A673 (cell line): ENCODE results near the gene FOXN3.

Experiments
- EZH2 ChIP-seq: fragments of 200-600 bp; sonication (generic); IDR thresholded peaks from 2 replicates; pipeline ENCODE4 v1.6.1; 2017; ENCODE audit warnings: borderline replicate concordance, low read depth, mild to moderate bottlenecking, mixed read lengths, antibody characterized with exemption, low read length; ENCODE audit not compliant: poor library complexity, severe bottlenecking
- TF ChIP-seq, protein P1 (sequence below): fragments of 300-800, 200-600 bp; sonication (generic); conservative IDR thresholded peaks from 2 replicates; pipeline ENCODE4 v1.5.1; 2017; ENCODE audit warnings: low read depth, mild to moderate bottlenecking, antibody characterized with exemption, low read length, moderate library complexity, mixed read lengths

DNA sequence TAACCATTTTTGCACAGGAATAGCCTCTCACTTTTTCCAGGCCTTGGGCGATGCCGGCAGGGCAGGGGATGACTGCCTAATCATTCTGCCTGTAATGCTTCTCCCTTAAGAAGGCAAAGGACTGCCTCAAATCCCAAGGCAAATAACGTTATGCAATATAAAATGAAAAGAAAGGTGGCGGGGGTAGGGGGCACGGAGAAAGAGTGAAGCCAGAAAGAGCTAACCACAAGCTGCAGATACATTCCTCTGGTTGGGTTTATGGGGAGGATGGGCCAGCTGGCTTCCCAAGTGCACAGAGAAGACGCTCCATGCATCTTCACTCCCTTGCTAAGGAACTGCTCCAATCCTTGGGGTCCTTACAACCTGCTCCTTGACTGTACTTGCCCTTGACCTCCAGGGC, 229.5 kb downstream of the FOXN3 start:
- TF ChIP-seq, protein P1, sequence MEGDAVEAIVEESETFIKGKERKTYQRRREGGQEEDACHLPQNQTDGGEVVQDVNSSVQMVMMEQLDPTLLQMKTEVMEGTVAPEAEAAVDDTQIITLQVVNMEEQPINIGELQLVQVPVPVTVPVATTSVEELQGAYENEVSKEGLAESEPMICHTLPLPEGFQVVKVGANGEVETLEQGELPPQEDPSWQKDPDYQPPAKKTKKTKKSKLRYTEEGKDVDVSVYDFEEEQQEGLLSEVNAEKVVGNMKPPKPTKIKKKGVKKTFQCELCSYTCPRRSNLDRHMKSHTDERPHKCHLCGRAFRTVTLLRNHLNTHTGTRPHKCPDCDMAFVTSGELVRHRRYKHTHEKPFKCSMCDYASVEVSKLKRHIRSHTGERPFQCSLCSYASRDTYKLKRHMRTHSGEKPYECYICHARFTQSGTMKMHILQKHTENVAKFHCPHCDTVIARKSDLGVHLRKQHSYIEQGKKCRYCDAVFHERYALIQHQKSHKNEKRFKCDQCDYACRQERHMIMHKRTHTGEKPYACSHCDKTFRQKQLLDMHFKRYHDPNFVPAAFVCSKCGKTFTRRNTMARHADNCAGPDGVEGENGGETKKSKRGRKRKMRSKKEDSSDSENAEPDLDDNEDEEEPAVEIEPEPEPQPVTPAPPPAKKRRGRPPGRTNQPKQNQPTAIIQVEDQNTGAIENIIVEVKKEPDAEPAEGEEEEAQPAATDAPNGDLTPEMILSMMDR, result no peak
- TF ChIP-seq EZH2, result no peak
